SK-N-SH (cell line): ENCODE data around the gene PHKB. TPM values are rescaled to one million over a fixed set of nuclear protein-coding genes. Genes with fewer than 3 reads are reported as not detected.

ENCODE experiments used
- CTCF ChIA-PET: fragments of 300-600, 350-600 bp; formaldehyde crosslinking; extraction: SDS; loops from one replicate; lab custom pipeline; 2021; lab: Yijun Ruan, JAX
- POLR2A ChIA-PET: fragments of 350-600 bp; sonication (Branson Sonifier 250); formaldehyde crosslinking; extraction: SDS; loops from one replicate; lab custom pipeline; 2020; ENCODE audit warnings: antibody characterized with exemption, inconsistent platforms; lab: Yijun Ruan, JAX
- DNase-seq: peaks from one replicate; pipeline ENCODE4 v3.0.0; 2012
- H2AFZ ChIP-seq: fragments of 200-600 bp; sonication (generic); 2 replicates; pipeline ENCODE4 v1.8.1; 2016; ENCODE audit warnings: antibody characterized with exemption, mild to moderate bottlenecking, low read depth
- H3F3A ChIP-seq: fragments of 200-600 bp; sonication (generic); replicated peaks from 2 replicates; pipeline ENCODE3; 2016; ENCODE audit warnings: antibody characterized with exemption, mild to moderate bottlenecking; ENCODE audit not compliant: insufficient read depth
- H3K27ac ChIP-seq, 2 experiments: fragments of 200-500 bp in 1 of 2; fragments of 200-600 bp in 1 of 2; sonication (Bioruptor generic) in 1 of 2; sonication (generic), shearing (Covaris generic) in 1 of 2; 2 replicates each; pipeline versions ENCODE4 v1.5.1 to v1.6.1; 2014 to 2016; ENCODE audit warnings: low read depth in 2 of 2, inconsistent platforms in 1 of 2, low read length in 1 of 2, mild to moderate bottlenecking in 1 of 2, mixed read lengths in 1 of 2
- H3K27me3 ChIP-seq: fragments of 200-600 bp; sonication (generic), shearing (Covaris generic); 2 replicates; pipeline ENCODE4 v1.6.1; 2016; ENCODE audit warnings: mixed run types; ENCODE audit not compliant: insufficient read depth
- H3K36me3 ChIP-seq, 2 experiments: fragments of 200-500 bp in 1 of 2; fragments of 200-600 bp in 1 of 2; sonication (Bioruptor generic) in 1 of 2; sonication (generic) in 1 of 2; replicated peaks in 1 of 2; 2 replicates each; pipeline versions ENCODE3 to v1.5.1; 2014 to 2016; ENCODE audit warnings: low read length in 1 of 2, mild to moderate bottlenecking in 1 of 2; ENCODE audit not compliant: insufficient read depth in 2 of 2, control insufficient read depth in 1 of 2
- H3K4me1 ChIP-seq, 2 experiments: fragments of 200-500 bp in 1 of 2; fragments of 200-600 bp in 1 of 2; sonication (Bioruptor generic) in 1 of 2; sonication (generic), shearing (Covaris generic) in 1 of 2; 2 replicates each; pipeline versions ENCODE4 v1.5.1 to v1.6.1; 2014 to 2016; ENCODE audit warnings: low read depth in 1 of 2, low read length in 1 of 2, mixed run types in 1 of 2; ENCODE audit not compliant: insufficient read depth in 2 of 2, control insufficient read depth in 1 of 2
- H3K4me2 ChIP-seq: fragments of 200-600 bp; sonication (generic), shearing (Covaris generic); 2 replicates; pipeline ENCODE4 v1.6.1; 2017; ENCODE audit warnings: mixed run types
- H3K4me3 ChIP-seq, 2 experiments: fragments of 200-500 bp in 1 of 2; fragments of 200-600 bp in 1 of 2; sonication (Bioruptor generic) in 1 of 2; sonication (generic), shearing (Covaris generic) in 1 of 2; 2 replicates each; pipeline versions ENCODE4 v1.5.1 to v1.8.1; 2014 to 2016; ENCODE audit warnings: low read depth in 2 of 2, inconsistent platforms in 1 of 2, low read length in 1 of 2, mild to moderate bottlenecking in 1 of 2, mixed read lengths in 1 of 2, moderate library complexity in 1 of 2
- H3K79me2 ChIP-seq: fragments of 200-600 bp; sonication (generic); 2 replicates; pipeline ENCODE4 v1.8.1; 2017; ENCODE audit warnings: mild to moderate bottlenecking; ENCODE audit not compliant: insufficient read depth
- H3K9ac ChIP-seq: fragments of 200-600 bp; sonication (generic); 2 replicates; pipeline ENCODE4 v1.6.1; 2017; ENCODE audit warnings: mixed run types
- H3K9me2 ChIP-seq: fragments of 200-600 bp; sonication (generic); 2 replicates; pipeline ENCODE4 v1.6.1; 2017; ENCODE audit warnings: mixed run types
- H3K9me3 ChIP-seq: fragments of 200-600 bp; sonication (generic); 2 replicates; pipeline ENCODE4 v1.6.1; 2017; ENCODE audit warnings: mixed run types, mild to moderate bottlenecking, moderate library complexity
- H4K20me1 ChIP-seq: fragments of 200-600 bp; sonication (generic); 2 replicates; pipeline ENCODE4 v1.6.1; 2017; ENCODE audit warnings: mild to moderate bottlenecking, mixed run types; ENCODE audit not compliant: insufficient read depth
- CHD2 ChIP-seq: fragments of 150-350 bp; IDR thresholded peaks from 2 replicates; pipeline ENCODE4 v1.6.1; 2018; ENCODE audit warnings: low read length; ENCODE audit not compliant: partially characterized antibody
- EZH2phosphoT487 ChIP-seq: fragments of 200-600 bp; sonication (generic); IDR thresholded peaks from 2 replicates; pipeline ENCODE4 v1.6.1; 2017; ENCODE audit warnings: low read depth, mixed run types, mild to moderate bottlenecking, antibody characterized with exemption, moderate library complexity, borderline replicate concordance
- FOXM1 ChIP-seq: IDR thresholded peaks from 2 replicates; pipeline ENCODE4 v1.4.0; 2012; ENCODE audit warnings: low read depth, mild to moderate bottlenecking
- JUND ChIP-seq: IDR thresholded peaks from 2 replicates; pipeline ENCODE4 v1.4.0; 2012
- MEF2A ChIP-seq: IDR thresholded peaks from 2 replicates; pipeline ENCODE4 v1.4.0; 2012; ENCODE audit warnings: low read depth, borderline replicate concordance
- NRF1 ChIP-seq: IDR thresholded peaks from 2 replicates; pipeline ENCODE4 v1.6.1; 2012; ENCODE audit warnings: low read depth, mild to moderate bottlenecking, low read length
- PBX3 ChIP-seq: IDR thresholded peaks from 2 replicates; pipeline ENCODE4; 2012
- POLR2AphosphoS5 ChIP-seq: IDR thresholded peaks from 2 replicates; pipeline ENCODE4 v1.6.1; 2012; ENCODE audit warnings: low read depth, low read length
- RCOR1 ChIP-seq: fragments of 150-350 bp; IDR thresholded peaks from 2 replicates; pipeline ENCODE4 v1.6.1; 2017; ENCODE audit warnings: antibody characterized with exemption, low read length
- RXRA ChIP-seq: IDR thresholded peaks from 2 replicates; pipeline ENCODE4 v1.4.0; 2012; ENCODE audit warnings: low read depth, mild to moderate bottlenecking, borderline replicate concordance
- SIN3A ChIP-seq: IDR thresholded peaks from 2 replicates; pipeline ENCODE4 v1.6.1; 2012; ENCODE audit warnings: low read depth, mild to moderate bottlenecking, low read length, moderate library complexity, borderline replicate concordance
- WGBS: methylation state at CpG from one replicate; pipeline ENCODE4 v1.1.6; 2017; ENCODE audit warnings: low lambda C conversion rate; 5-methylcytosine and 5-hydroxymethylcytosine counted together
- polyA plus RNA-seq, 3 experiments: library from polyadenylated mRNA; depleted of rRNA; stranded (reverse); fragments of >200 nt; gene quantifications; 2 replicates each; pipeline ENCODE4 v1.2.3, GENCODE V29; 2012
- TF ChIP-seq, protein P1 (sequence below): fragments of 150-350 bp; IDR thresholded peaks from 2 replicates; pipeline ENCODE4 v1.6.1; 2017; ENCODE audit warnings: antibody characterized with exemption, low read length, low read depth, borderline replicate concordance
- TF ChIP-seq, protein P2 (sequence below): IDR thresholded peaks from 2 replicates; pipeline ENCODE4 v1.4.0; 2012; ENCODE audit warnings: low read depth, borderline replicate concordance

Gene PHKB
- polyA plus RNA-seq, 1 of the 3 experiments (the other 2 are of a cell fraction): 20.8 TPM

GRCh38 chr16:47721006-47721637, 260.0 kb downstream of the PHKB start (continued):
- TF ChIP-seq FOXM1: no peak
- TF ChIP-seq POLR2AphosphoS5: no peak
- no peak for TF ChIP-seq RCOR1
- TF ChIP-seq CHD2: no peak
- TF ChIP-seq EZH2phosphoT487: no peak
- TF ChIP-seq SIN3A: no peak
- no peak for TF ChIP-seq JUND
- TF ChIP-seq, protein P1, sequence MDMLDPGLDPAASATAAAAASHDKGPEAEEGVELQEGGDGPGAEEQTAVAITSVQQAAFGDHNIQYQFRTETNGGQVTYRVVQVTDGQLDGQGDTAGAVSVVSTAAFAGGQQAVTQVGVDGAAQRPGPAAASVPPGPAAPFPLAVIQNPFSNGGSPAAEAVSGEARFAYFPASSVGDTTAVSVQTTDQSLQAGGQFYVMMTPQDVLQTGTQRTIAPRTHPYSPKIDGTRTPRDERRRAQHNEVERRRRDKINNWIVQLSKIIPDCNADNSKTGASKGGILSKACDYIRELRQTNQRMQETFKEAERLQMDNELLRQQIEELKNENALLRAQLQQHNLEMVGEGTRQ: no peak
- no peak for TF ChIP-seq MEF2A
- TF ChIP-seq NRF1: no peak

DNA sequence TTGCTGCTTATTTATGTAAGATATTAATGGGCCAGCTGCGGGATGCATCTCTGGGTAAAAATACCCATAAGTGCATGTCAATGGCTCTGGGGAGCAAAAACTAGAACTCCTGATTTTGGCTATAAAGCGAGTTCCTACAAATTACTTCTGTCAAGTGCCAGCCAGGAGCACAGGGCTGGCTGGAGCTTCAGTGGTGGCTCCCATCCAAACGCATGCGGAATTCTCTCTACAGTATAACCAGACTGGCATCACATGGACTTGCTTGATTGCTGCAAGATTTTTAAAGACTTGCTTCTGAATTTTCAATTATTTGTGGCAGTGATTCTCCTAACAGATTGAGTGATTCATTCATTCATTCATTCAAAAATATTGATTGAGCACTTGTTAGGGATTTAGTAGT, 260.9 kb downstream of the PHKB start:
- POLR2A ChIA-PET: no interaction called here
- Histone ChIP-seq H3K4me2 (no peak overlapping the region), H3K27me3 (no peaks in the 10 kb centered on the region)

More for the DNA sequence above, 260.9 kb downstream of the PHKB start:
- Histone ChIP-seq H3F3A (no peaks in the 10 kb centered on the region), H3K9ac (no peak overlapping the region), H3K4me1 (no peaks in the 10 kb centered on the region), H3K9me2 (no peaks in the 10 kb centered on the region), H3K36me3 (no peaks in the 10 kb centered on the region), H3K79me2 (no peaks in the 10 kb centered on the region), H3K27ac (no peak overlapping the region), H4K20me1 (no peaks in the 10 kb centered on the region), H3K4me3 (no peak overlapping the region), H2AFZ (no peak overlapping the region), H3K9me3 (no peaks in the 10 kb centered on the region)
- 85% methylated on average over 4 of the region's 4 CpGs for WGBS
- TF ChIP-seq MEF2A (no peak), PBX3 (no peak), RXRA (no peak), EZH2phosphoT487 (no peak)
- TF ChIP-seq, protein P2, sequence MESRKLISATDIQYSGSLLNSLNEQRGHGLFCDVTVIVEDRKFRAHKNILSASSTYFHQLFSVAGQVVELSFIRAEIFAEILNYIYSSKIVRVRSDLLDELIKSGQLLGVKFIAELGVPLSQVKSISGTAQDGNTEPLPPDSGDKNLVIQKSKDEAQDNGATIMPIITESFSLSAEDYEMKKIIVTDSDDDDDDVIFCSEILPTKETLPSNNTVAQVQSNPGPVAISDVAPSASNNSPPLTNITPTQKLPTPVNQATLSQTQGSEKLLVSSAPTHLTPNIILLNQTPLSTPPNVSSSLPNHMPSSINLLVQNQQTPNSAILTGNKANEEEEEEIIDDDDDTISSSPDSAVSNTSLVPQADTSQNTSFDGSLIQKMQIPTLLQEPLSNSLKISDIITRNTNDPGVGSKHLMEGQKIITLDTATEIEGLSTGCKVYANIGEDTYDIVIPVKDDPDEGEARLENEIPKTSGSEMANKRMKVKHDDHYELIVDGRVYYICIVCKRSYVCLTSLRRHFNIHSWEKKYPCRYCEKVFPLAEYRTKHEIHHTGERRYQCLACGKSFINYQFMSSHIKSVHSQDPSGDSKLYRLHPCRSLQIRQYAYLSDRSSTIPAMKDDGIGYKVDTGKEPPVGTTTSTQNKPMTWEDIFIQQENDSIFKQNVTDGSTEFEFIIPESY: no peak
- CTCF ChIA-PET: no interaction called here
- no peak for DNase-seq
